Activated CD4-positive, alpha-beta T cell treated with anti-CD3 and anti-CD28 coated beads, Interleukin-2, Interleukin-6, amounts not matched to agents 100 ng/mL and 50 ng/mL, durations not matched to agents 16 hours and 8 hours (primary cell): ENCODE measurements around the gene COX7A2.

Experiments
- DNase-seq: peaks from one replicate; pipeline ENCODE4 v3.0.0-alpha.2; 2020

Gene COX7A2, protein sequence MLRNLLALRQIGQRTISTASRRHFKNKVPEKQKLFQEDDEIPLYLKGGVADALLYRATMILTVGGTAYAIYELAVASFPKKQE

DNA sequence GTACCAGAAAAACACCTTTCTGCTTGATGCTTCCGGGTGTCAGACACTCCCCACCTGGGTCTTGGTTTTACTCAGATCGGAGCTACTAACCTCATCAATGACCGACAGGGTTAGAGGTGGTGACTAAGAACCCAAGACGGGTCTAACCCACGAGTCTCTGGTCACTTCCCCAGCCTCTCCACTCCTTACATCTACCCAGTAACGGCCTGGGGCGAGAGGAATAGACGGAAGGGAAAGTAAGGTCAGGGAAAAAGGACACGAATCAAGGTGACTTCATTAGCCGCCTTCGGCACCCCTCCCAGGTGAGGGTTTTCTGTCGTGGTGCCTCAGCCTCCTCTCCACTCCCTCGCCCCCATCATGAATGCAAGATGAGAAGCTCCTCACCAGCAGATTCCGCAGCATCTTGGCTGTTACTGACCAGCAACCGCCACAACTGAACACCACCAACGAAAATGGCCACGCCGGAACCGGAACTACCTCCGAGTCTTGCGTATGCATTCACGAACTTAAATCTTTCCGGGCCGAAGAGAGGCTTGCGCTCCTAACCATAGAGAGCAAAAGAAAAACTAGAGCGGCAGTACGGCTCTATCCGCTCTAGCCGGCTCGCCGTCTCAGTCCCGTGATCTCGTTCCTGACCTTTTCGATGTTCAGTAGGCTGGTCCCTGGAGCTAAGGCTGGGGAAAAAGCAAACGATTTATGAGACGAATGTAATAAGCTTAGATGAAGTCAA, at the start of gene COX7A2:
COX7A2 (minus strand) TSS at position 469 of the 730 bp plus-strand sequence; CDS start at position 402, 67 bp downstream.
- peak; percentile 93 for DNase-seq

GRCh38 chr6:75292555-75292954, 49.0 kb upstream of the COX7A2 start:
- DNase-seq = no peak

DNA sequence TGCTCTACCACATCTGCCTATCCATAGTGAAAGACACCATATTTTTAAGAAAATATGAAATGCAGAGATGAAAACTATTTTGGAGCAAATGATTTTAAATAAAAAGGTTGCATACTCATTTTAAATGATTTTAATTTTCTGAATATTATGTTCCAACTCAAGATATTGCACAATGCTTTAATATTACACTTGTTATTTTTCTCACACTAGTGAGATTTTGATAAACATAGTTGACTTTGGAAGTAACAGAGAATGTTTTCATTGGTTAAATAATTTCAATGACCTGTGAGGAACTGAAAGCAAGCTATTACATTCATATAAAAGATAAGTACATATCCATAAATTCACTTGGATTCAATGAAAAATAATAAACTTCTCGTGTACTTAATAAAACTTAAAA, 48.1 kb upstream of the COX7A2 start:
- no peak for DNase-seq

DNA sequence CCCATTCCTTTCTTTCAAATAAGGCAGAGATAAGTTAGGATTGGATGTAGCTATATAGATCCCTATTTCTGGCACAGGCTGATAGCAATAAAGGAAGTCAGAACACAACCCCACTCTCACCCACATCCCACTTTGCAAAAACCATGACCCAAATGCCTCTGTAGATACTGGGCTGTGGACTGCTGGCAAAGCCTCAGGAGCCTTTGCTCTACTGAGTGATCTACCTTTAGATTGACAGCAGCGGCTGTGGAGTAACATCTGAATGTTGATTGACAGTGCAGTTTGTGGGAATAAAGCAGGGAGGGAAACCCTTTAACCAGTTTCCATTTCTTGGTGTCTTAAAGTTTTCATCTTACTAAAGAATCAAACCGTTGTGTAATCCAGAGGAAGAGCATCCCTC, 47.7 kb upstream of the COX7A2 start:
- no peak for DNase-seq

DNA sequence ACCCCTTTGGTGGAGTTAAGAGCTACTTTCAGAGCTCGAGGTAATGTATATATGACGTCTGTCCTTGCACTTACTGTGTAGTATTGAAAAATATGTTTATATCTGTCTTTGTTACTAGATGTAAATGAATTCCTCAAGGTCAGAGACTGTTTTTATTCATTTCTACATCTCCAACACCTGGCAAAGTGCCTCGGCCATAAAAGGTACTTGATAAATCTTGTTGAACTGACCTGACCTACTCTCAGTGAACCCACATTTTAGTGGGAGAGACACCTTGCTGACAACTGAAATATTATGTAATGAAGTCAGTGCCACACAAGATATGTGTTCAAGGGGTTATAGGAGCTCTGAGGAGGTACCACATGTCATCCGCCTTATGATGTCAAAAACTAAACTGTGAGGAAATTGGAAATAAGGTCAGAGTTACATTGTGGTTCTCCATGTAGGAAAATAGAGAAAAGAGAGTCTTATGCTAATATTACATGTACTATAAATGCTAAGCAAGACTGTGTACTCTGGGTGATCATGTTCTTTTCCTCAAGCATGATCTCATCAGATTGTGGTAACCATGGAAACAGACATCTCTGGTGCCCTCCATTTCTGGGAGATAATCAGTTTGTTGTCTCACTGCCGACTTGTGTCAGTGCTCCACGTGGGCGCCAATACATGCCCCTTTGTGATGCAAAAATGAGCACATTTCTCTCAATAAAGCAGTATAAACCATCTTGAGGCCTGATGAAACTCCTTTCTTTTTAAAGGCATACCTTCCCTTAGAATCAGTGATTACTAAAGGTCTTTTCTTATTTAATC, 46.7 kb upstream of the COX7A2 start:
- no peak for DNase-seq

- DNase-seq = no peak
Observed at GRCh38 chr6:75288023-75288422, 44.4 kb upstream of the COX7A2 start.

DNA sequence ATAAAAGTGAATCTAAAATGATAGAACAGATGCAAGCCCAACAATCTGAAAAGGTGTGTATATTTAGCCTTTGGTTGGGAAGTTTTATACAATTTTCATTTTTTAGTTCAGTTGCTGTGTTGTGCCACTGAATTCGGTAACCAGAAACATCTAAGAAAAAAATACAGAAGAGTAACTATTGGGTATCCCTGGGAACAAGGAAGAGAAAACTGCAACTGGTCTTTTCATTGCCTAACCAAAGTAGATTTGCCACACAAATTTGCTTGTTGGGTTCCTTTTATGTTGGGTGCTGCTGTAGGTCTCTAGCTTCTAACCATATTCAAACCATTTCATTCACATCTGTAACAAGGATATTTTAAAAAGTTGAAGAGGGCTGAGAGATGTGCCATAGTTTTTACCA, 43.8 kb upstream of the COX7A2 start:
- no peak for DNase-seq

GRCh38 chr6:75286955-75287354, 43.4 kb upstream of the COX7A2 start:
- no peak for DNase-seq

GRCh38 chr6:75285283-75285639, 41.7 kb upstream of the COX7A2 start:
- no peak for DNase-seq

GRCh38 chr6:75284632-75285282, 41.2 kb upstream of the COX7A2 start, which contains the start of gene TMEM30A:
Gene TMEM30A (minus strand): TSS chr6:75284792. CDS start chr6:75284638, 154 bp downstream.
- peak; percentile 98 for DNase-seq

- no peak for DNase-seq
Observed at GRCh38 chr6:75283907-75284631, 40.5 kb upstream of the COX7A2 start.

DNA sequence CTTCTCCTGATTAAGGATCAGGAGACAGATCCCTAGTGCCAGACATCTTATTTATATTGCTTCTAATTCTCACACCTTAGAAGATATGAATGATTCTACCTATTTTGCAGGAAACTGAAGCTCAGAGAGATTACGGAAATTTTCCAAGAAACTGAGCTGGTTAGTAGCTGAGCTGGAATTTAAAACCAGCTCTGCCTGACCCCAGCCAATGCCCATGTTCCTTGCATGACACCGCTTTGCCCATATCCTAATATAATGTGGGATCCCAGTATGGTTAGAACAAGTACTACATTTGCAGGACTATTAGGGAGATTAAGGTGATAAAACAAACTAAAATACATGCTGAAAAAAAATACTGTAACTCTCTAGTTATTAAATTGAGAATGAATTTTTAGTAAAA, 39.1 kb upstream of the COX7A2 start:
- no peak for DNase-seq

- peak; percentile 24 for DNase-seq
Observed at GRCh38 chr6:75281653-75282052, 38.1 kb upstream of the COX7A2 start.

DNA sequence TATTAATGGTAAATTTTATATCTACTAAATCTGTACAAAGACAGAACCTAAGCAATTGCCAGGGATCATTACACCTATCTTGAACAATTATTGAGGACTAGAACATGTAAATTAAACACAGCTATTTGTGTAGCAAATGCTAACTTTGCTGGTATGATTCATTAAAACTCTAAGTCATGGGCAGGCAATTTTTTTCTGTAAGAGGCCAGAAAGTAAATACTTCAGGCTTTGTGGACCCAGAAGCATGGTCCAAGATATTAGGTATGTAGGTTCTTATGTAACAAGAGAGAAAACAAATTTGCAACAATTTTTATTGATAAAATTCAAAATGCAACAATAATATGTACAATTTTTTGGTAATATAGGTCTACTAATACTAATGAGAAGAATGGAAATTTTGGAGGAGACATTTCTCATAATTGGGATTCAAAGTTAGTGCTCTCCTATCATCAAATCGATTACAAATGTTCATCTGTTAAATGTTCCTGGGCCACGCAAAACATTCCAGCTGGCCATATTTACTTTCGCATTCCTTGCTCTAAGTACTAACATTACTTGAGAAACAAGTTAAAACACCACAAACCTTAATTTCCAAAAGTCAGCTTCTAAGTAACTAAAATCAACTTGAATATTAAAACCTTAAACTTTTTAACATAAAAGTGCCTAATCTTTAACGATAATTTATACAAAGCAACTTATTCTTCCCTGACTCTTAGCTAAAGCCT, 36.7 kb upstream of the COX7A2 start:
- no peak for DNase-seq

- DNase-seq = no peak
Observed at GRCh38 chr6:75279418-75279817, 35.8 kb upstream of the COX7A2 start.

GRCh38 chr6:75278474-75279077, 35.0 kb upstream of the COX7A2 start:
- DNase-seq = no peak

DNA sequence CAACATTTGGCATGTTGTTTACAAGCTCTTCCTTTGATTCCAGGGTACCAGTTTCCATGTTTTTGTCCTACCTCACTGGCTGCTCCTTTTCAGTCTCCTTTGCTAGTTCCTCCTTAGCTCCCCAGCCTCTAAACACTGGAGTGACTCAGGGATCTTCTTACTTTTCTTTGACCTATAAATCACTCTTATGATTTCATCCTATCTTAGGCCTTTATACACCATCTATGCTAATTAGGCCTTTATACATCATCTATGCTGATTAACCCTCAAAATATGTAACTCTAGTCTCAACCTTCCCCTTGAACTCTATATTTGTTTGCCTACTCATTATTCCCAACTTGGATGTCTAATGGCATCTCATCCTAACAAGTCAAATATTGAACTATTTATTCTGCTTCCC, 31.5 kb upstream of the COX7A2 start:
- DNase-seq = no peak

GRCh38 chr6:75273009-75273408, 29.4 kb upstream of the COX7A2 start:
- DNase-seq = no peak

- no peak for DNase-seq
Observed at GRCh38 chr6:75272145-75272840, 28.7 kb upstream of the COX7A2 start.

DNA sequence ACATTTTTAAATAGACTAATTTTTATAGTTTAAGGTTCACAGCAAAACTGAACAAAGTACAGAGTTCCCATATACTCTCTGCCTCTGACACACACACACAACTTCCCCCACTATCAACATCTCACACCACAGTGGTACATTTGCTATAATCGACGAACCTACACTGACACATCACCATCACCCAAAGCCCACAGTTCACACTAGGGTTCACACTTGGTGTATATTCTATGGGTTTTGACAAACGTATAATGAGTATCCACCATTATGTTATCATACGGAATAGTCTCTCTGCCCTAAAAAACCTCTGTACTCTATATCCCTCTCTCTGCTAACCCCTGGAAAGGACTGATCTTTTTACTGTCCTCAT, 25.4 kb upstream of the COX7A2 start:
- DNase-seq = no peak
